ENCODE results near the gene MCEMP1.

GRCh38 chr19:7674010-7675005 lies 2.6 kb upstream of the MCEMP1 start:
- TF ChIP-seq POLR2A (IDR thresholded peaks at IDR 0.05) (no peak), CTCF (IDR thresholded peaks at IDR 0.05) (no peak), POLR2AphosphoS5 (IDR thresholded peaks at IDR 0.05; ENCODE audit: insufficient read depth in 1 of 2, low read depth in 1 of 2) (no peak)
